Measurements from ENCODE around the gene CFAP65.

CFAP65 gene

DNA sequence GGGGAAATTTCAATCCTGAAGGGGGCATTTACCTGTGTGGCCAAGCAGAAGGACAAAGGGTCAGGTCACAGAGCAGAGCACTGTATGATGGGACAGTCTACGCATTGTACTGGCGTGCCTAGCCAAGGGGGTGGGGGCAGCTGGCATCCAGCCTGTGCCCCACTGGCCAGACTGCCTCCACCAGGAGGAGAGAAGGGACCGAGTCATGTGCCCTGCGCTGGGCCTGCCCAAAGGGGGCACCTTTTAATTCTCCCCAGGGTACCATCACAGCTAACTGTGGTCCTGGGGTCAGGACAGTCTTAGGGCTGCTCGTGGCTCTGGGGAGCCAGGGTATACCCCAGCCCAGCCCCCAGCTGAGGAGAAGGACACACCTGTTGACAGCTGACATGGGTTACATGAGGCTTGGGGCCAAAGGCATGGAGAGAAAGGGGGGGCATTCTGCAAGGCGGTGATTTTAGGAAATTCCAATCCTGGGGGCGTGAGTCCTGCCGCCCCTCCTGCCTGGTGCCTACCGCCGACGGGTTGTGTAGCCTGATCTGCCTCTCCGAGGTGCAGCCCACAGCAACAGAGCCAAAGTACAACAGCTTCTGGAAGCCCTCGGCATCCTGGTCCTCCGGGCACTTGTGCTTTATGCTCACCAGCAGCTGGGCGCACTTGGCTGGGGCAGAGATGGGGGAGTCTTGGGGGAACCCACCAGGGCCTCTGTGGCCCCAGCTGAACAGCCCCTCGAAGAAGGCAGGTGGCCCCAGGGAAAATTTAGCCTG is 11.0 kb downstream of the CFAP65 start:
- no peak overlapping the region for H3K9ac ChIP-seq (ENCODE audit: low read length in 2 of 2)
- no peaks in the 10 kb centered on the region for H3K9me3 ChIP-seq (ENCODE audit: control insufficient read depth in 2 of 2, low read length in 2 of 2)
- H3K36me3 ChIP-seq (ENCODE audit: control insufficient read depth in 2 of 2, insufficient read depth in 2 of 2, low read length in 2 of 2): no peaks in the 10 kb centered on the region
- H3K4me3 ChIP-seq (ENCODE audit: low read length in 2 of 2): no peak overlapping the region
- no peaks in the 10 kb centered on the region for H3K4me1 ChIP-seq (ENCODE audit: control insufficient read depth, insufficient read depth, low read length)
- H3K27me3 ChIP-seq (ENCODE audit: control insufficient read depth in 1 of 2, insufficient read depth in 2 of 2, low read length in 2 of 2): peaks cover 14 to 15% of the 10 kb centered on the region in 2 donors
- H3K27ac ChIP-seq (ENCODE audit: low read length): no peak overlapping the region

GRCh38 chr2:219029829-219030165 is 11.5 kb downstream of the CFAP65 start:
- H3K4me3 ChIP-seq (ENCODE audit: low read length in 2 of 2): no peak overlapping the region
- no peaks in the 10 kb centered on the region for H3K9me3 ChIP-seq (ENCODE audit: control insufficient read depth in 2 of 2, low read length in 2 of 2)
- no peaks in the 10 kb centered on the region for H3K36me3 ChIP-seq (ENCODE audit: control insufficient read depth in 2 of 2, insufficient read depth in 2 of 2, low read length in 2 of 2)
- H3K4me1 ChIP-seq (ENCODE audit: control insufficient read depth, insufficient read depth, low read length): no peaks in the 10 kb centered on the region
- H3K27ac ChIP-seq (ENCODE audit: low read length): no peak overlapping the region
- H3K9ac ChIP-seq (ENCODE audit: low read length in 2 of 2): no peak overlapping the region
- peaks cover 14% of the 10 kb centered on the region in 2 donors for H3K27me3 ChIP-seq (ENCODE audit: control insufficient read depth in 1 of 2, insufficient read depth in 2 of 2, low read length in 2 of 2)

DNA sequence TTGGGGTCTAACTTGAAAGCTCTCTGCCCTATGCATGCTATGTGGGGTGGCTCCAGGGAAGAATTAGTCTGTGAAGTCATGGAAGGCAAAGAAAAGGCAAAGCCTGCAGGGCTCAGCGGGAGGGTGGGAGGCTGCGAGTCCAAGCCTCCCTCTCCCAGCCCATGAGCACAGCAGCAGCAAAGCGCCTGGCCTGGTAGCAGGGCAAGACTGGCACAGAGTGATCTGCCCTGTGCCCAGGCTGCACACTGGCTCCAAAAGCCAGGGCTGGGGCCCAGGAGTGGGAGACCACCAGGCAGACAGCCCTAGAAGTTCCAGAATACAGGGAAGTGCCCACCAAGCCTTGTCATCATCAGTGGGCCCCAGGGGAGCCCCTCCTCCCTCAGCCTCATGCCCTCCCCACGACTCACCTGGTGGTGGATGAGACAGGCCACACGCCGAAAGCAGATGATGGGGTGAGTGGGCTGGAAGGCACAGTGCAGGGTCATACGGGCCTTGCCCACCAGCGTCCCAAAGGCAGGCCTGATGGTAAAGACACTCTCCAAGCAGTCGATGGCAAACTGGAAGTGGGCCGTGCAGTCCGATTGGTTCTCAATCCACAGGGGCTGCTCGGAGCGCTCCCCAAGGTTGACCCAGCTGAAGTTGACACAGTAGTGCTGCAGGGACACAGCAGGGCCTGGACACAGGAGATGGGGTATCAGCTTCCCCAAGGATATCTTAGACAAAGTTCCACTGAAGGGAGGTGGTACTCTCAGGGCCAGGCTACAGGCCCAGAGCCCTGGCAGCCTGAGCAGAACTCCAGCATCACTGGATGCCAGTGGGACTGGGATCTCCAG is 12.1 kb downstream of the CFAP65 start:
- no peaks in the 10 kb centered on the region for H3K36me3 ChIP-seq (ENCODE audit: control insufficient read depth in 2 of 2, insufficient read depth in 2 of 2, low read length in 2 of 2)
- H3K27ac ChIP-seq (ENCODE audit: low read length): no peak overlapping the region
- H3K4me3 ChIP-seq (ENCODE audit: low read length in 2 of 2): no peak overlapping the region
- H3K9ac ChIP-seq (ENCODE audit: low read length in 2 of 2): no peak overlapping the region
- no peaks in the 10 kb centered on the region for H3K9me3 ChIP-seq (ENCODE audit: control insufficient read depth in 2 of 2, low read length in 2 of 2)
- no peaks in the 10 kb centered on the region for H3K4me1 ChIP-seq (ENCODE audit: control insufficient read depth, insufficient read depth, low read length)
- peaks cover 14% of the 10 kb centered on the region in 2 donors for H3K27me3 ChIP-seq (ENCODE audit: control insufficient read depth in 1 of 2, insufficient read depth in 2 of 2, low read length in 2 of 2)

- Histone ChIP-seq H3K9me3 (ENCODE audit: control insufficient read depth in 2 of 2, low read length in 2 of 2) (no peaks in the 10 kb centered on the region), H3K27ac (ENCODE audit: low read length) (no peak overlapping the region), H3K4me1 (ENCODE audit: control insufficient read depth, insufficient read depth, low read length) (no peaks in the 10 kb centered on the region), H3K9ac (ENCODE audit: low read length in 2 of 2) (no peak overlapping the region), H3K4me3 (ENCODE audit: low read length in 2 of 2) (no peak overlapping the region), H3K27me3 (ENCODE audit: control insufficient read depth in 1 of 2, insufficient read depth in 2 of 2, low read length in 2 of 2) (peaks cover 14 to 15% of the 10 kb centered on the region in 2 donors), H3K36me3 (ENCODE audit: control insufficient read depth in 2 of 2, insufficient read depth in 2 of 2, low read length in 2 of 2) (no peaks in the 10 kb centered on the region)
Observed at GRCh38 chr2:219028141-219028540, 13.2 kb downstream of the CFAP65 start.

DNA sequence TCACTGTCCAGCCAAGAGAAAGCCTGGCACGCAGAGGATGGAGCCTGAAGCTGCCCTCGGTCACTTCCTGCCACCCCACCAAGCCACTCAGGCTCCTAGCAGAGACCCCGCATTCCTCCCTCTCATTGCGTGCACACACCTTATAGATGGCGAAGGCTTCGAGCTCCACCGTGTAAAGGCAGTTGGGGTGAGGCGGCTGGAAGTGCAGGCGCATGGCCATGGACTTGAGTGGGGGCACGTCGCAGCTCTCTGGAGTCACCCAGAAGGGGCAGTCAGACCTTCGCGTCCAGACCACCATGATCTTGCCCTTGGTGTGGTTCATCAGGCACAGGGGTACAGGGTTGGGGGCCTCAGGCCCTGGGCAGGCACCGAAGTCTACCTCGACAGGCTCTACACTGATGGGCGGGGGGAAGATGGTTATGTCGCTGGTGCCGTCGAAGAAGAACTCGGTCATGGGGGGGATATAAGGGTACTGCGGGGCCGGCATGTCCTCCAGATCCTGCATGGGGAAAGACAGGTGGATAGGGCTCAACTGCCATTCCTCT is 13.7 kb downstream of the CFAP65 start:
- no peak overlapping the region for H3K9ac ChIP-seq (ENCODE audit: low read length in 2 of 2)
- H3K4me3 ChIP-seq (ENCODE audit: low read length in 2 of 2): no peak overlapping the region
- no peaks in the 10 kb centered on the region for H3K4me1 ChIP-seq (ENCODE audit: control insufficient read depth, insufficient read depth, low read length)
- H3K27me3 ChIP-seq (ENCODE audit: control insufficient read depth in 1 of 2, insufficient read depth in 2 of 2, low read length in 2 of 2): peaks cover 12 to 21% of the 10 kb centered on the region in 2 donors
- no peaks in the 10 kb centered on the region for H3K36me3 ChIP-seq (ENCODE audit: control insufficient read depth in 2 of 2, insufficient read depth in 2 of 2, low read length in 2 of 2)
- no peaks in the 10 kb centered on the region for H3K9me3 ChIP-seq (ENCODE audit: control insufficient read depth in 2 of 2, low read length in 2 of 2)
- H3K27ac ChIP-seq (ENCODE audit: low read length): no peak overlapping the region

- no peak overlapping the region for H3K27ac ChIP-seq (ENCODE audit: low read length)
Observed at GRCh38 chr2:219026946-219027345, 14.4 kb downstream of the CFAP65 start.

DNA sequence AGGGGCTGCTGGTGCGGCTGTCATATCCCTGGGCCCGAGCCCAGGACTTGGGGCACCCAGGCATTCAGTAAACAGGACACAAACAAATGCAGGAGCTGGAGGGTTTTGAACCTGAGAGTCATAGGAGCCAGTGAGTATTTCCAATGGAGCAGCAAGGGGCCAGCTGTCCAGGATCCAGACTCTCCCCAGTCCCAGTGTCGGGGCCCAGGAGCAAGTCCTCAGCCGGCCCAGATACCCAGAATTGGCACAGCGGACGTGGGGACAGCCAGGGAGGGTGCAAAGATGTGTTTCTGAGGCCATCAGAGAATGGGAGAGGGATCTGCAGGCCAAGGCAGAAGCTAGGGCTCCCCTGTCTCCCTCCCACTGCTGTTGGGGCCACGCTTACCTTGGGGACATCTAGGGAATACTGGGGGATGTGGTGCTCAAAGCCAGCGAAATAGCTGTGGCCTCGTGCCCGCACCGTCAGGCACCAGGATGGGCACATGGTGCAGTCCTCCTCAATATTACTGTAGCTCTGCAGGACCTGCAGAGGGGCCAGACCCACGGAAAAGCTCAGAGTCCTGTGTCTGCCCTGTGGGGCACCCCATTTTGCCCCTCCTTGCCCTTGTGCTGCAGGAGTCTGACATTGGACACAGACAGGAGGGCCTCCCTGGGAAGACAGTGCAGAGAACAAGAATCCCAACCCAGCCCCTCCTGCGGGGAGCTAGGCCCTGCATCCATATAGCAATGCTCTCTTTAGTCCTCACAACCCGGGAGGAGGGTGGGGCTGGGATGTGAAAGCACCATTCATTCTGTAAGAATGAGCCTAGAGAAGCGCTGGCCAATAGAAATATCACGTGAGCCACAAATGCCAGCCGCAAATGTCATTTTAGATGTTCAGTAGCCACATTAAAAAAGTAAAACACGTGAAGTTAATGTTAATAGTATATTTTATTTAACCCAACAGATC is 15.4 kb downstream of the CFAP65 start:
- H3K4me1 ChIP-seq (ENCODE audit: control insufficient read depth, insufficient read depth, low read length): no peaks in the 10 kb centered on the region
- H3K9me3 ChIP-seq (ENCODE audit: control insufficient read depth in 2 of 2, low read length in 2 of 2): no peaks in the 10 kb centered on the region
- H3K36me3 ChIP-seq (ENCODE audit: control insufficient read depth in 2 of 2, insufficient read depth in 2 of 2, low read length in 2 of 2): no peaks in the 10 kb centered on the region
- H3K27ac ChIP-seq (ENCODE audit: low read length): no peak overlapping the region
- no peak overlapping the region for H3K9ac ChIP-seq (ENCODE audit: low read length in 2 of 2)
- H3K27me3 ChIP-seq (ENCODE audit: control insufficient read depth in 1 of 2, insufficient read depth in 2 of 2, low read length in 2 of 2): peaks cover 9 to 16% of the 10 kb centered on the region in 2 donors
- no peak overlapping the region for H3K4me3 ChIP-seq (ENCODE audit: low read length in 2 of 2)

More at GRCh38 chr2:219026946-219027345, 14.4 kb downstream of the CFAP65 start:
- Histone ChIP-seq H3K4me3 (ENCODE audit: low read length in 2 of 2) (no peak overlapping the region), H3K27me3 (ENCODE audit: control insufficient read depth in 1 of 2, insufficient read depth in 2 of 2, low read length in 2 of 2) (peaks cover 12 to 18% of the 10 kb centered on the region in 2 donors), H3K4me1 (ENCODE audit: control insufficient read depth, insufficient read depth, low read length) (no peaks in the 10 kb centered on the region), H3K36me3 (ENCODE audit: control insufficient read depth in 2 of 2, insufficient read depth in 2 of 2, low read length in 2 of 2) (no peaks in the 10 kb centered on the region), H3K9me3 (ENCODE audit: control insufficient read depth in 2 of 2, low read length in 2 of 2) (no peaks in the 10 kb centered on the region), H3K9ac (ENCODE audit: low read length in 2 of 2) (no peak overlapping the region)

- H3K9ac ChIP-seq (ENCODE audit: low read length in 2 of 2): no peak overlapping the region
- H3K36me3 ChIP-seq (ENCODE audit: control insufficient read depth in 2 of 2, insufficient read depth in 2 of 2, low read length in 2 of 2): no peaks in the 10 kb centered on the region
- no peak overlapping the region for H3K4me3 ChIP-seq (ENCODE audit: low read length in 2 of 2)
- no peaks in the 10 kb centered on the region for H3K9me3 ChIP-seq (ENCODE audit: control insufficient read depth in 2 of 2, low read length in 2 of 2)
- H3K4me1 ChIP-seq (ENCODE audit: control insufficient read depth, insufficient read depth, low read length): no peaks in the 10 kb centered on the region
- no peak overlapping the region for H3K27ac ChIP-seq (ENCODE audit: low read length)
- H3K27me3 ChIP-seq (ENCODE audit: control insufficient read depth in 1 of 2, insufficient read depth in 2 of 2, low read length in 2 of 2): peaks cover 2 to 8% of the 10 kb centered on the region in 2 donors
Observed at GRCh38 chr2:219024059-219024458, 17.3 kb downstream of the CFAP65 start.

DNA sequence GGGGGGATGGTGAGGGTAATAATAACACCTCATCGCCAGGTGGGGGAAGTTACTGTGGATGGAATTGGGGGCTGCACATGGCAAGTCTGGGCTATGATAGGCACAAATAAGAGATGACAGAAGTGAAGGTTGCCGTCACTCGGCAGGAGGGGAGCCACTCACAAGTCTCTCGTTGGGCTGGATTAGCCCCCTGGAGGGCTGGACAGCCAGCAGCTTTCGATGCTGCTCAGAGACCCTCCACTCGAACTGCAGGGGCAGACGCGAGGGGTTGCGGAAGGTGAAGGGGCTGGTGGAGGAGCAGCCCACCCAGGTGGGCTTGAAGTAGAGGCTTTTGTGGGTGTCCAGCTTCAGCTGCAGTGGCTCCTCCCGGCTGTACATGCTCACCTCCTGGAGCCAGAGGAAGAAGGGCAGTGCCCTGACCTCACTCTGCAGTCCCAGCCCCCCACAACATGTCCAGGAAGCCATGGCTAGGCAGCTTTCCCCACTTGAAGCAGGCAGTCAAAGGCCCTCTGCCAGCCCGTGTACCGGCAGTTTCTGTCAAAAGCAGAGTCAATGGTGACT is 18.2 kb downstream of the CFAP65 start:
- Histone ChIP-seq H3K27me3 (ENCODE audit: control insufficient read depth in 1 of 2, insufficient read depth in 2 of 2, low read length in 2 of 2) (peaks cover 2 to 8% of the 10 kb centered on the region in 2 donors), H3K27ac (ENCODE audit: low read length) (no peak overlapping the region)

GRCh38 chr2:219022616-219023015 is 18.7 kb downstream of the CFAP65 start:
- no peak overlapping the region for H3K9ac ChIP-seq (ENCODE audit: low read length in 2 of 2)
- peaks cover 2% of the 10 kb centered on the region for H3K4me1 ChIP-seq (ENCODE audit: control insufficient read depth, insufficient read depth, low read length)
- H3K27ac ChIP-seq (ENCODE audit: low read length): no peak overlapping the region
- no peaks in the 10 kb centered on the region for H3K36me3 ChIP-seq (ENCODE audit: control insufficient read depth in 2 of 2, insufficient read depth in 2 of 2, low read length in 2 of 2)
- peaks cover 2 to 8% of the 10 kb centered on the region in 2 donors for H3K27me3 ChIP-seq (ENCODE audit: control insufficient read depth in 1 of 2, insufficient read depth in 2 of 2, low read length in 2 of 2)
- H3K4me3 ChIP-seq (ENCODE audit: low read length in 2 of 2): no peak overlapping the region
- H3K9me3 ChIP-seq (ENCODE audit: control insufficient read depth in 2 of 2, low read length in 2 of 2): no peaks in the 10 kb centered on the region

More for the DNA sequence above, 18.2 kb downstream of the CFAP65 start:
- H3K9me3 ChIP-seq (ENCODE audit: control insufficient read depth in 2 of 2, low read length in 2 of 2): no peaks in the 10 kb centered on the region
- H3K4me1 ChIP-seq (ENCODE audit: control insufficient read depth, insufficient read depth, low read length): no peaks in the 10 kb centered on the region
- no peak overlapping the region for H3K9ac ChIP-seq (ENCODE audit: low read length in 2 of 2)
- H3K4me3 ChIP-seq (ENCODE audit: low read length in 2 of 2): no peak overlapping the region
- no peaks in the 10 kb centered on the region for H3K36me3 ChIP-seq (ENCODE audit: control insufficient read depth in 2 of 2, insufficient read depth in 2 of 2, low read length in 2 of 2)
